Measurements from ENCODE around the gene TMEM86A.

Gene TMEM86A

DNA sequence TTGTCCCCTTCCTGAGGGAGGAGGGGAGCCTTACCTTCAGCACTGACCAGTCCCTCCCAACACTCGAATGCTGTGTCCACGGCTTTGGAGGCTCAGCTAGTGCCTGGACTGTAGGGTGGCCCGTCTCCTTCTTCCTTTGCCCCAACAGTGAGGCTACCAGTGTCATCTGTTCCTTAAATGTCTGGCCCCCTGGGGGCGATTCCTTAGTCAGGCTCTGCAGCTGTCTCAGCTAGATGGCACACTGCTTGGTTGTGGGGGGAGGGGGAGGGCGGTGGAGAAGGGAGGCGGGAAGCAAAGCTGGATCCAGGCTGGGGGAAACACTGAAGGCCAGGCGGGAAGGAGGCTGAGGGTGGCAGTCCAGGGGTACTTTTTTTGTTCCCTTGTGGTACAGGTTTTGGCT is 27.5 kb downstream of the TMEM86A start, which contains the start of gene IGSF22:
Gene IGSF22, minus strand, starts transcription at position 149 of the 400 bp plus-strand sequence. CDS start 1,952 bp downstream, outside the sequence.
- no peak for DNase-seq

DNA sequence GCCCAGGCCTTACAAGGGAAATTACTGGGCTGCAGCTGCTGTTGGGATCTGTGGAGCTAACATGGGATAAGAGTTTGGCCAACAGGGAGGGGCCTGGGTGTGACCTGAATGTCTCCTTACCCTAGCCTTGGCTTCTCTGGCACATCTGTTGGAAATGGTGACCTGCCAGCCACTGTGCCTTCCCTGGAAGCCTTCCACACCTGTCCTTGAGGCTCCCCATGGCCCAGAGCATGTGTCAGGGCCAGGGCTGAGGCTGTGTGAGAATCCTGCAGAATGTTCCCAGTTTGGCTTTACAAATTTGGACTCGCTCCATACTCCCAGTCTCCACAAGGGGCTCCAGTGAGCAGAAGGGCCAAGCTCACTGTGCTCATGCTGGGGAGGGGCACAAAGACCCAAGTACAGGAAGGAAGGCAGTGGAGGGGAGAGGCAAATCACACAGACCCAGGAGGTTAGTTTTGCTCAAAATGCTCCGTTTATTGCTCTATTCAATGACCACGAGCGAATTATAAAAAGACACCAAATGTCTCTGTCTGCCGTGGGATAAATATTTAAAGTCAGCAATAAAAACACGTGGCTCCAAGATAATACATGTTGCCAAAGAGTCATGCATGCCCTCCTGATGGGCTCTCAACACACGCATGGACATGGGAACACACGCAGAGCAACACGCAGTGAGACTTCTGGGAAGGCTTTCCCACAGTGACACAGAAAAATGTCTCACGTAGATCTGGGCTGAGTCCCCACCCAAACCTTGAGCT is 29.1 kb downstream of the TMEM86A start:
- DNase-seq: peak in 2 of 14 donors; percentile 11 to 28

- DNase-seq: no peak
These were observed 30.1 kb downstream of the TMEM86A start for GRCh38 chr11:18728658-18729057.

GRCh38 chr11:18729426-18729825 is 30.8 kb downstream of the TMEM86A start:
- no peak for DNase-seq

DNA sequence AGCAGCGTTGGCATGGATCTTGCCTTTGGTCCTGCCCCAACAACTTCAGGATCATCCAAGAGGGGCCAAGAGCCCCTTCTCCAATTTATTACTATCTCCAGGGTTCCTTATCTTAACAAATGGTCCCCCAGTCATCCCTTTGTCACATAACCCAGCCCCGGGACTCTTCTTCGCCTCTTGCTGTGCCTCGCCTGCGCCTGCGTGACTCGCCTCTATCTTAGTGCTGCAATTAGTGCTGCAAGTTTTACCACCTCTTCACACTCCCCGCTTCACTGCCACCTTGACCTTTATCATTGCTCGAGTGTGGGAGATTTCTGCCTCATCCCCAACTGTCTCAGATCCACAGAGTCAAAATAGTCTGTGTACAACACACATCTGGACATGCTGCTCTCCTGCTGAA is 31.4 kb downstream of the TMEM86A start:
- no peak for DNase-seq

DNA sequence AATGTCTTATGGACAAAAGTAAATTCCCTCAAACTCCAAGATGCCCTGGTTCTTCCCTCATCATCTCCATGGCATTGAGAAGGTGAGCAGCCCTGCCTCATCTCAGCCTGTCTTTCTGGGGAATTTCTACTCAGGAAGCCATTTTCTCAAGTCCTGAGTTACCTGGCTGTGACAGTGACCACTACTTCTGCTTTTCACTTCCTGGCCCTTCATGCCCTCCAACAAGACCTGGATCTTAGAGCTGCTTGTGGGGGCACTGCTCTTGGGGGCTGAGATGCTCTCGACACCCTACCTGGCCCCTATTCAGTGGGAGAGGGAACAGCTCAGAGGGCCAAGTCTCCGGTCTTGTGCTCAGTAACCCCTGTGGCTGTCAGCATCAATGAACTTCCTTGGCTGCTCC is 32.9 kb downstream of the TMEM86A start:
- DNase-seq: no peak

DNA sequence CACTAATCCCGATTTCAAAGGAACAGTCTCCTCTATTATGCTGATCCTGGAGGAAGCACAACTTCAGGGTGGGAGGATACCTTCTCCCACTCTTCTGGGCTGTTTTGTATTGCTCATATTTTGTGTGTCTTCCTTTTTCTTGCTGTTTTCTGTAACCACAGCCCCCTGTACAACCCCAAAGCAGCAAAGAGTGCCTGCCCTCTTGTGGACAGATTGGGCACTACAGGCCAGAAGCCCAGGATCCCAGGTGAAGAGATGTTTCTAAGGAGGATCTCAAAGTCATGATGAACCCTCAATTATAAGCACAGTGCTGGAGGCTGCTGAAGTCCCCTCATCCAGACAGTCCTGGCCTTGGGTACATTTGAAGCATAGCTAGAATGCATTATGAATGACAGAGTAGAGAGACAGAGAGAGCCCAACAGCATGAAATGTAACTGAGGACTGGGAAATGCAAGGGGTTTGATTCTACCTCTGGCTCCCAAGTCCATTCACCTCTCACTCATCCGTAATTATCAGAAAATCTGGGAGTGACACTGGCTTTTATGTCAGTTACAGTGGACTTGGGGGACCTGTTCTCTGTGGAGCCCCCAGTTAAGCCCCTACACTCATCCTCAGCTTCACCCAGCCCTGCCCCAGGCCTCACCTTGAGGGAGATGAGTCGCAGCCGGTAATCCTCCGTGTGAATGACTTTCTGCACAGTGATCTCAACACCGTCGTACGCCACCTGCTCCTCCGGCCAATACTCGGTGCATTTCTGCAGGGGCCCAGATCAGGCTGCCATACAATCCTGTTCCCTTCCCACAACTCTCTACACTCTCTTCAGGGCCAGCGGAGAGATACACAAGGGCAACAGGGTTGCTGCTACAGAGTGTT is 33.6 kb downstream of the TMEM86A start:
- DNase-seq: peak in 11 of 14 donors; percentile 4 to 53 (median 20)

DNA sequence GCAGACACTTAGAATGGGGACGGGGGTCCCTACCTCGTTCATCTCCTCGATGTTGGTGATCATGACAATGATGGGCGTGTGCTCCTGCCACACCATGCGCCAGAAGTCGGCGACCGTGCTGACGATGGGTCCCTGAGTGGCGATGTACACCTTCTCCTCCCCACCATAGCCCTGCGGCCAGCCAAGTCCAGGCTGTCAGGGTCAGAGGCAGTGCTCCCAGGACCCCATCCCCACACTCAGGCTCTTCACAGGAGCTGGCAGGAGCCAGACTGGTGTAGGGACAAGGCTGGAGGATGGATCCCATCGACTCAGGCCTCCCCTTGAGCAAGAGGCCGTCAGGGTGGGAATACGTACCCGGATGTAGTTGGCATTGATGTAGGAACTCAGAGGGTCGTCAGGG is 34.6 kb downstream of the TMEM86A start:
- DNase-seq: no peak

GRCh38 chr11:18736590-18737148 is 38.1 kb downstream of the TMEM86A start:
- no peak for DNase-seq

- no peak for DNase-seq
These were observed 39.1 kb downstream of the TMEM86A start for GRCh38 chr11:18737642-18738041.

GRCh38 chr11:18739685-18740084 is 41.1 kb downstream of the TMEM86A start:
- DNase-seq: no peak

DNA sequence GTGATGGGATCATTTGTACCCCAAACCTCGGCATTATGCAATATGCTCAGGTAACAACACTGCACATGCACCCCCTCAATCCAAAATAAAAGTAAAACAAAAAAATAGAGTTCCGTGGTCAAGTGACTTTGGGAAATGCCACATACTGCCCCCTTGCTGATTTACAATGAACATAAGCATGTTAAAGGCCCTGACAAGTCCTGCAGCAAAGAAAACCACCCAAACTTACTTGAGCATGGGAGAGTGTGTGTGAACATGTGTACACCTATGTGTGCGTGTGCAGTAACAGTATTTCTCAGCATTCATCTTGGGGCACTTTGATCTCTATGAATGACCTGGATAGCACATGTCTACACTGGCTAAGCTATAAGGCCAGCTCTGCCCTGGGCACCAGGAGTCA is 43.2 kb downstream of the TMEM86A start:
- DNase-seq: no peak

GRCh38 chr11:18743365-18743764 is 44.8 kb downstream of the TMEM86A start:
- no peak for DNase-seq

- no peak for DNase-seq
These were observed 45.4 kb downstream of the TMEM86A start for GRCh38 chr11:18743900-18744514.

GRCh38 chr11:18745251-18745650 is 46.7 kb downstream of the TMEM86A start:
- DNase-seq: no peak

GRCh38 chr11:18748766-18749365 is 50.3 kb downstream of the TMEM86A start:
- DNase-seq: no peak

- DNase-seq: peak in 4 of 14 donors; percentile 3 to 46 (median 15)
These were observed 51.2 kb downstream of the TMEM86A start for GRCh38 chr11:18749681-18750319.

- no peak for DNase-seq
These were observed 52.4 kb downstream of the TMEM86A start for GRCh38 chr11:18750944-18751343.

DNA sequence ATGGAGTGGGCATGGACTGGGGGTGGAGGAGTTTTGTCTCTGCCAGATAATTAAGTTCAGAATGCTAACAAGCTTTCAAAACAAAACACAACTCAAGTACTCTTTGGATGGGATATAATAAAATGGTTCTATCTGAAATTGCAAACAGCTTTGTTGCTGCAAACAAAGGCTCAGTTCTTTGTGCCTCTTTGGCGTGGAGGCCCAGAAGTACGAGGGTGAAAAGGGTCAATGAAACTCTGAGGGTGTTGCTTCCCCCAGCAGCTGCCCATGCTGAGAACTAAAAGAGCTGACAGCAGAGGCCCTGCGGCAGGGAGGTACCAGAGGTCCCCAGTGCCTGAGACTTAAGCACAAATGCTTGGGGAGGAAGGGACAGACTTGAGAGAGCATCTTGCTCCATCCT is 53.9 kb downstream of the TMEM86A start:
- DNase-seq: peak in 1 of 14 donors; percentile 29

DNA sequence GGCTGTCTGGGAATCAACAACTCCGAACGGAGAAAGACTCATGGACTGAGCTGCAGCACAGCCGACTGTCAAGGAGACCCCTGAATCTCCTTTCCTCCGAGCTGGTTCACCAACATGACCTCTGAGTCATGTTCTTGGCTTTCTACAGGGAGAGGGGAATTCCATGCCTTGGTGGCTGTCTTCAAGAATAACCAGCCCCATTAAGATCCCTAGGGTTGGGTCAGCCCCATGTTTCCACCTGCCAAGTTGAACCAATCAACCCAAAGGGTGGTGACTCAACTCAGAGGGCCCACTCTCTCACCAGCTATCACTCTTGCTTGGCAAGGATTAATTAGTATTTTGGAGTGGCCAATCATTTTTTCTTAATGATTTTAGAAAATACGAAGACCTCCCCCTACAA is 55.7 kb downstream of the TMEM86A start:
- no peak for DNase-seq

Data from C1 segment of cervical spinal cord (tissue), 14 donors.